H7 (cell line): ENCODE results near the gene CLSTN2. TPM values are rescaled to one million over a fixed set of nuclear protein-coding genes. Genes with fewer than 3 reads are reported as not detected.
A peak's percentile ranks its signal among the peaks of the same experiment; 100 is the strongest.

Experiments
- DNase-seq: peaks from one replicate; pipeline ENCODE4 v3.0.0; 2012
- H3K27me3 ChIP-seq: 2 replicates; pipeline ENCODE4 v1.6.0; 2011; ENCODE audit warnings: mild to moderate bottlenecking, low read length; ENCODE audit not compliant: control insufficient read depth, insufficient read depth
- H3K36me3 ChIP-seq: replicated peaks from 2 replicates; pipeline ENCODE4 v1.5.1; 2011; ENCODE audit warnings: low read length; ENCODE audit not compliant: control insufficient read depth, insufficient read depth
- H3K4me3 ChIP-seq: 2 replicates; pipeline ENCODE4 v1.5.1; 2011; ENCODE audit warnings: low read depth, mild to moderate bottlenecking, control low read depth, low read length, moderate library complexity; ENCODE audit not compliant: insufficient read depth
- total RNA-seq: library from RNA; depleted of rRNA; stranded (reverse); fragments of >200 nt; shearing (Covaris generic); gene quantifications from 2 replicates; pipeline ENCODE4 v1.2.3, GENCODE V29; 2014

Gene CLSTN2
- total RNA-seq, 1 experiment from 2014 or later, result 0.10 TPM

- no peak for DNase-seq
- H3K27me3 ChIP-seq, result no peaks in the 10 kb centered on the region
- H3K4me3 ChIP-seq, result no peak overlapping the region
- H3K36me3 ChIP-seq, result no peaks in the 10 kb centered on the region
Observed at GRCh38 chr3:140384028-140384771, 449.2 kb downstream of the CLSTN2 start.

GRCh38 chr3:140384876-140385275 lies 449.9 kb downstream of the CLSTN2 start:
- H3K27me3 ChIP-seq, result no peaks in the 10 kb centered on the region
- no peaks in the 10 kb centered on the region for H3K36me3 ChIP-seq
- no peak for DNase-seq
- H3K4me3 ChIP-seq, result no peak overlapping the region

GRCh38 chr3:140386357-140387100 lies 451.5 kb downstream of the CLSTN2 start:
- Histone ChIP-seq H3K4me3 (no peak overlapping the region), H3K36me3 (no peaks in the 10 kb centered on the region), H3K27me3 (no peaks in the 10 kb centered on the region)
- DNase-seq, result no peak

GRCh38 chr3:140387244-140387643 lies 452.3 kb downstream of the CLSTN2 start:
- DNase-seq, result no peak
- Histone ChIP-seq H3K27me3 (no peaks in the 10 kb centered on the region), H3K4me3 (no peak overlapping the region), H3K36me3 (no peaks in the 10 kb centered on the region)

GRCh38 chr3:140388202-140388922 lies 453.4 kb downstream of the CLSTN2 start:
- no peak overlapping the region for H3K4me3 ChIP-seq

GRCh38 chr3:140391061-140391460 lies 456.1 kb downstream of the CLSTN2 start:
- DNase-seq, result peak; percentile 26
- no peaks in the 10 kb centered on the region for H3K36me3 ChIP-seq
- H3K27me3 ChIP-seq, result no peaks in the 10 kb centered on the region

More at GRCh38 chr3:140388202-140388922, 453.4 kb downstream of the CLSTN2 start:
- no peaks in the 10 kb centered on the region for H3K36me3 ChIP-seq
- no peak for DNase-seq
- H3K27me3 ChIP-seq, result no peaks in the 10 kb centered on the region

GRCh38 chr3:140394488-140395133 lies 459.6 kb downstream of the CLSTN2 start:
- DNase-seq, result no peak
- H3K4me3 ChIP-seq, result no peak overlapping the region
- H3K36me3 ChIP-seq, result no peaks in the 10 kb centered on the region
- H3K27me3 ChIP-seq, result no peaks in the 10 kb centered on the region

More at GRCh38 chr3:140391061-140391460, 456.1 kb downstream of the CLSTN2 start:
- H3K4me3 ChIP-seq, result no peak overlapping the region

- no peaks in the 10 kb centered on the region for H3K27me3 ChIP-seq
- H3K4me3 ChIP-seq, result no peak overlapping the region
- DNase-seq, result no peak
- H3K36me3 ChIP-seq, result no peaks in the 10 kb centered on the region
Observed at GRCh38 chr3:140395134-140396075, 460.4 kb downstream of the CLSTN2 start.

GRCh38 chr3:140396110-140396509 lies 461.1 kb downstream of the CLSTN2 start:
- no peak for DNase-seq
- Histone ChIP-seq H3K36me3 (no peaks in the 10 kb centered on the region), H3K4me3 (no peak overlapping the region), H3K27me3 (no peaks in the 10 kb centered on the region)

GRCh38 chr3:140397847-140398246 lies 462.9 kb downstream of the CLSTN2 start:
- Histone ChIP-seq H3K4me3 (no peak overlapping the region), H3K27me3 (no peaks in the 10 kb centered on the region), H3K36me3 (no peaks in the 10 kb centered on the region)
- DNase-seq, result no peak

- Histone ChIP-seq H3K36me3 (no peaks in the 10 kb centered on the region), H3K27me3 (no peaks in the 10 kb centered on the region), H3K4me3 (no peak overlapping the region)
- no peak for DNase-seq
Observed at GRCh38 chr3:140398387-140398786, 463.4 kb downstream of the CLSTN2 start.

GRCh38 chr3:140399871-140400270 lies 464.9 kb downstream of the CLSTN2 start:
- Histone ChIP-seq H3K4me3 (no peak overlapping the region), H3K27me3 (no peaks in the 10 kb centered on the region), H3K36me3 (no peaks in the 10 kb centered on the region)
- DNase-seq, result no peak

- DNase-seq, result no peak
- Histone ChIP-seq H3K4me3 (no peak overlapping the region), H3K36me3 (no peaks in the 10 kb centered on the region), H3K27me3 (no peaks in the 10 kb centered on the region)
Observed at GRCh38 chr3:140403079-140403478, 468.1 kb downstream of the CLSTN2 start.
